HepG2 (cell line): ENCODE results near the gene ACOT6. TPM values are rescaled to one million over a fixed set of nuclear protein-coding genes. Genes with fewer than 3 reads are reported as not detected.

Experiments
- BCLAF1 ChIP-seq: fragments of 450-650 bp; IDR thresholded peaks from 2 replicates; pipeline ENCODE4 v1.6.1; 2017; ENCODE audit warnings: mild to moderate bottlenecking
- CC2D1A ChIP-seq: sonication (generic); formaldehyde crosslinking; IDR thresholded peaks from 2 replicates; pipeline ENCODE4 v1.8.1; 2023; ENCODE audit warnings: mild to moderate bottlenecking, missing genetic modification reagents
- DRAP1 ChIP-seq: IDR thresholded peaks from 2 replicates; pipeline ENCODE4 v1.6.1; 2016; ENCODE audit warnings: missing genetic modification reagents, missing compliant biosample characterization
- FOXJ3 ChIP-seq: sonication (generic); formaldehyde crosslinking; IDR thresholded peaks from 2 replicates; pipeline ENCODE4 v1.4.0; 2020; ENCODE audit warnings: missing genetic modification reagents, mild to moderate bottlenecking, borderline replicate concordance
- GRHL1 ChIP-seq: sonication (generic); formaldehyde crosslinking; conservative IDR thresholded peaks from 2 replicates; pipeline ENCODE4 v1.8.0; 2022; ENCODE audit warnings: missing genetic modification reagents
- HBP1 ChIP-seq: IDR thresholded peaks from 2 replicates; pipeline ENCODE4 v1.6.1; 2016; ENCODE audit warnings: low read depth, control low read depth
- HDAC6 ChIP-seq: fragments of 200-600 bp; sonication (generic); IDR thresholded peaks from 2 replicates; pipeline ENCODE4 v1.7.0; 2017; ENCODE audit warnings: mild to moderate bottlenecking, antibody characterized with exemption, low read length, low read depth
- MYC ChIP-seq: sonication (generic); formaldehyde crosslinking; IDR thresholded peaks from 2 replicates; pipeline ENCODE4 v1.9.0; 2021; ENCODE audit warnings: missing genetic modification reagents, borderline replicate concordance
- PHF20 ChIP-seq: sonication (generic); formaldehyde crosslinking; IDR thresholded peaks from 2 replicates; pipeline ENCODE4 v1.5.0; 2020; ENCODE audit warnings: mild to moderate bottlenecking, missing genetic modification reagents
- PITX1 ChIP-seq: sonication (generic); formaldehyde crosslinking; IDR thresholded peaks from 2 replicates; pipeline ENCODE4 v1.5.1; 2020; ENCODE audit warnings: mild to moderate bottlenecking, missing genetic modification reagents
- PRDM4 ChIP-seq: sonication (generic); formaldehyde crosslinking; IDR thresholded peaks from 2 replicates; pipeline ENCODE4 v1.9.0; 2021; ENCODE audit warnings: missing genetic modification reagents, borderline replicate concordance
- ZBTB37 ChIP-seq: sonication (generic); formaldehyde crosslinking; IDR thresholded peaks from 2 replicates; pipeline ENCODE4 v1.4.0; 2020; ENCODE audit warnings: mild to moderate bottlenecking, missing genetic modification reagents
- ZNF256 ChIP-seq: sonication (generic); formaldehyde crosslinking; conservative IDR thresholded peaks from 2 replicates; pipeline ENCODE4 v1.4.0; 2020; ENCODE audit warnings: missing genetic modification reagents
- ZNF616 ChIP-seq: sonication (generic); formaldehyde crosslinking; IDR thresholded peaks from 2 replicates; pipeline ENCODE4 v1.5.0; 2020; ENCODE audit warnings: low read depth, mild to moderate bottlenecking, missing genetic modification reagents
- ZNF709 ChIP-seq: sonication (generic); formaldehyde crosslinking; IDR thresholded peaks from 2 replicates; pipeline ENCODE4 v1.5.0; 2020; ENCODE audit warnings: mild to moderate bottlenecking, missing genetic modification reagents
- ZNF749 ChIP-seq: sonication (generic); formaldehyde crosslinking; IDR thresholded peaks from 2 replicates; pipeline ENCODE4 v1.8.0; 2022; ENCODE audit warnings: mild to moderate bottlenecking, missing genetic modification reagents, moderate library complexity, borderline replicate concordance
- ZNF790 ChIP-seq: sonication (generic); formaldehyde crosslinking; IDR thresholded peaks from 2 replicates; pipeline ENCODE4 v1.8.0; 2022; ENCODE audit warnings: missing genetic modification reagents, mild to moderate bottlenecking, borderline replicate concordance
- ZSCAN29 ChIP-seq: sonication (generic); formaldehyde crosslinking; conservative IDR thresholded peaks from 2 replicates; pipeline ENCODE4 v1.4.0; 2020; ENCODE audit warnings: mild to moderate bottlenecking, missing genetic modification reagents
- polyA plus RNA-seq, 8 experiments: library from polyadenylated mRNA; depleted of rRNA in 3 of 8; stranded (reverse) in 7 of 8; unstranded in 1 of 8; fragments of >200 nt; fragmentation: Illumina TruSeq in 4 of 8; extraction: Trizol in 4 of 8; gene quantifications; 2 replicates each; pipeline versions ENCODE4 v1.2.1 to v1.2.3, GENCODE V29; 2011 to 2016; ENCODE audit warnings: low read depth in 4 of 8, missing spikeins in 1 of 8, mixed read lengths in 1 of 8; ENCODE audit not compliant: insufficient read depth in 1 of 8
- total RNA-seq, 5 experiments: library from RNA; depleted of rRNA; stranded (reverse); fragments of >200 nt; fragmentation: Illumina TruSeq; extraction: Trizol; gene quantifications; 2 replicates each; pipeline ENCODE4 v1.2.3, GENCODE V29; 2016; ENCODE audit warnings: low read depth in 1 of 5

The ACOT6 gene
- total and polyA plus RNA-seq, 2 of the 13 experiments (the other 11 are each of a cell fraction or from before 2014, with no cell fraction given): 0.15 to 0.27 TPM

- TF ChIP-seq PRDM4 (CRISPR knock-in tag): no peak
- no peak for TF ChIP-seq ZNF790 (CRISPR knock-in tag)
- no peak for TF ChIP-seq ZNF616 (CRISPR knock-in tag)
- TF ChIP-seq FOXJ3 (CRISPR knock-in tag): no peak
- TF ChIP-seq ZBTB37: no peak
- TF ChIP-seq PITX1 (CRISPR knock-in tag): 0 out of 2 replicates have a peak, but pooled peaks have one; percentile 52
- peak; percentile 64; the same call in 1 of the 2 replicates for TF ChIP-seq MYC (CRISPR knock-in tag)
- no peak for TF ChIP-seq ZNF749
- peak; percentile 89 for TF ChIP-seq PHF20
- TF ChIP-seq CC2D1A (CRISPR knock-in tag): no peak
- 0 out of 2 replicates have a peak, but pooled peaks have one; percentile 26 for TF ChIP-seq ZSCAN29 (CRISPR knock-in tag)
- TF ChIP-seq ZNF256 (CRISPR knock-in tag): no peak
- TF ChIP-seq ZNF709 (CRISPR knock-in tag): 0 out of 2 replicates have a peak, but pooled peaks have one; percentile 36
- TF ChIP-seq HBP1 (CRISPR knock-in tag): 0 out of 2 replicates have a peak, but pooled peaks have one; percentile 61
- TF ChIP-seq BCLAF1: no peak
- TF ChIP-seq DRAP1 (CRISPR knock-in tag): peak; percentile 62
- TF ChIP-seq GRHL1 (CRISPR knock-in tag): no peak
- TF ChIP-seq HDAC6: no peak
These were observed 32.4 kb downstream of the ACOT6 start, which contains the start of gene DNAL1 (continued) for GRCh38 chr14:73644531-73645247.
